ENCODE data around the gene GP5.
A peak's percentile ranks its signal among the peaks of the same experiment; 100 is the strongest.

The GP5 gene

DNA sequence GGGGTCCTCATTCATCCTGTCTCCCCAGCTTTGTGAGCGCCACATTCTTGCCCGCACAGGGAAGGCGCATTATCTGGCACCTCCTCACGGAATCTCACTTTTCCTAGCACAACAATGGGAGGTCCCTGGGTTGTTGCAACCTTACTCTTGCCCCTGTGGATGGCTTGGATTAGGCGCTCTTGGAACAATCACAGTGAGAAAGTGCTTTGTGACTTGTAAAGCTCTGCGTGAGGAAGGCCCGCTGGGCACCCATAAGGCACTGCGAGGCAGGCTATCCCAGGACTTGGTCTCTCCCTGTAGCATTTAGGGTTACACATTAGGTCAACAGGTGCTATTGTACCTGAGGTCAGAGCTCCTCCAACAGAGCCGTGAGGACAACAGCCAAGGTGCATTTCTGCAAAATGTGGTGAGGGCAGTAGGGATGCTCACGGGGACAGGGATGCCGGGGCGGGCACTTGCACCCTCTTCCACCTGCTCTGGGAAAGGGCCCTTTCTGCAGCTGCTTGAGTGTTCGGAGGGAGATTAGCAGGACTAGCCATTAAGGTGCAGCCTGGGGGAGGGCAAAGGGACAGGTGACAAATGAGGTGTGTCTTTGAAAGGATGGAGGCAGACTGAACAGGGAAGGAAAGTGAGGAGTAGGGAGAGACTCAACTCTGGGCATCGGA is 15.7 kb downstream of the GP5 start:
- 96% methylated on average over 14 of the region's 14 CpGs for WGBS
- H3K4me1 ChIP-seq (ENCODE audit: control insufficient read depth, insufficient read depth, low read depth, low read length): no peaks in the 10 kb centered on the region
- DNase-seq: no peak
- no peak overlapping the region for H3K18ac ChIP-seq (ENCODE audit: low read depth in 1 of 2, low read length in 2 of 2)
- peaks cover 64 to 72% of the 10 kb centered on the region in 2 experiments for H3K27me3 ChIP-seq (ENCODE audit: control insufficient read depth in 1 of 2, insufficient read depth in 1 of 2, low read length in 2 of 2)
- no peak overlapping the region for H4K91ac ChIP-seq (ENCODE audit: low read length)
- no peak overlapping the region for H3K14ac ChIP-seq (ENCODE audit: low read length in 2 of 2)
- H3K79me1 ChIP-seq (replicated peaks; ENCODE audit: low read length, poor library complexity, severe bottlenecking): no peaks in the 10 kb centered on the region
- no peak overlapping the region for H2AFZ ChIP-seq (ENCODE audit: low read depth, low read length)
- H3K4me2 ChIP-seq (ENCODE audit: low read length, poor library complexity, severe bottlenecking): no peak overlapping the region
- H3K9ac ChIP-seq (ENCODE audit: low read length): no peak overlapping the region
- H2BK15ac ChIP-seq (ENCODE audit: low read depth, poor library complexity, severe bottlenecking): no peak overlapping the region
- no peak overlapping the region for H2BK12ac ChIP-seq (ENCODE audit: low read length in 2 of 2)
- no peak overlapping the region for H2BK120ac ChIP-seq (ENCODE audit: low read depth, low read length)
- H3K27ac ChIP-seq (ENCODE audit: low read length, poor library complexity, severe bottlenecking): no peak overlapping the region
- H2AK5ac ChIP-seq (ENCODE audit: low read length, severe bottlenecking): no peak overlapping the region
- no peak overlapping the region for H3K4me3 ChIP-seq (ENCODE audit: insufficient read depth in 1 of 2, low read depth in 1 of 2, low read length in 2 of 2)
- no peak overlapping the region for H2BK5ac ChIP-seq (ENCODE audit: low read depth, low read length, poor library complexity, severe bottlenecking)
- no peak overlapping the region for H3K23ac ChIP-seq (ENCODE audit: low read length in 2 of 2)
- no peak overlapping the region for H3K4ac ChIP-seq (ENCODE audit: low read depth in 1 of 2, low read length in 2 of 2)
- H3K36me3 ChIP-seq (ENCODE audit: control insufficient read depth in 1 of 2, insufficient read depth in 2 of 2, low read depth in 1 of 2, low read length in 2 of 2): no peaks in the 10 kb centered on the region
- no peaks in the 10 kb centered on the region for H3K9me3 ChIP-seq (ENCODE audit: control insufficient read depth, low read length)
- H4K8ac ChIP-seq (ENCODE audit: low read length): no peak overlapping the region

DNA sequence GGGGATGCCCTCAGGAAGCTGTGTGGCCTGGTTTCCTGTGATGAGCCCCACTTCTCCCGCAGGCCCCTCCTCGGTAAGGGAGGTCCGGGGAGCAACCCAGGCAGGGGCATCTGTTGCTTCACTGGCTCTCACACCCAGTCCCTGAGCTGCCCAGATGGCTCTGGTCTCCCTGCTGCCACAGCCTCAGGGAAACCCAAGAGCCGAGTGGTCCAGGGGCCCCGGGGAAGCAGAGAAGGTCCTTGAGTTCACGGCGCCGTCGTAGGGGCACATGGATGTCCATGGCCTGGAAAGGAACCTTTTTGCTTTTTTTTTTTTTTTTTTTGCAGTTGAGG is 16.2 kb downstream of the GP5 start:
- no peak overlapping the region for H3K4me3 ChIP-seq (ENCODE audit: insufficient read depth in 1 of 2, low read depth in 1 of 2, low read length in 2 of 2)
- no peak overlapping the region for H4K8ac ChIP-seq (ENCODE audit: low read length)
- DNase-seq: no peak
- H3K9me3 ChIP-seq (ENCODE audit: control insufficient read depth, low read length): no peaks in the 10 kb centered on the region
- 84% methylated on average over 9 of the region's 9 CpGs for WGBS
- no peaks in the 10 kb centered on the region for H3K79me1 ChIP-seq (replicated peaks; ENCODE audit: low read length, poor library complexity, severe bottlenecking)
- no peak overlapping the region for H2AFZ ChIP-seq (ENCODE audit: low read depth, low read length)
- no peaks in the 10 kb centered on the region for H3K36me3 ChIP-seq (ENCODE audit: control insufficient read depth in 1 of 2, insufficient read depth in 2 of 2, low read depth in 1 of 2, low read length in 2 of 2)
- H3K14ac ChIP-seq (ENCODE audit: low read length in 2 of 2): no peak overlapping the region
- H2BK12ac ChIP-seq (ENCODE audit: low read length in 2 of 2): no peak overlapping the region
- H2BK15ac ChIP-seq (ENCODE audit: low read depth, poor library complexity, severe bottlenecking): no peak overlapping the region
- H2AK5ac ChIP-seq (ENCODE audit: low read length, severe bottlenecking): no peak overlapping the region
- H3K4me1 ChIP-seq (ENCODE audit: control insufficient read depth, insufficient read depth, low read depth, low read length): no peaks in the 10 kb centered on the region
- H3K23ac ChIP-seq (ENCODE audit: low read length in 2 of 2): no peak overlapping the region
- no peak overlapping the region for H4K91ac ChIP-seq (ENCODE audit: low read length)
- no peak overlapping the region for H2BK5ac ChIP-seq (ENCODE audit: low read depth, low read length, poor library complexity, severe bottlenecking)
- H3K27ac ChIP-seq (ENCODE audit: low read length, poor library complexity, severe bottlenecking): no peak overlapping the region
- H3K9ac ChIP-seq (ENCODE audit: low read length): no peak overlapping the region
- peaks cover 64 to 72% of the 10 kb centered on the region in 2 experiments for H3K27me3 ChIP-seq (ENCODE audit: control insufficient read depth in 1 of 2, insufficient read depth in 1 of 2, low read length in 2 of 2)
- H3K4ac ChIP-seq (ENCODE audit: low read depth in 1 of 2, low read length in 2 of 2): no peak overlapping the region
- H3K18ac ChIP-seq (ENCODE audit: low read depth in 1 of 2, low read length in 2 of 2): no peak overlapping the region
- no peak overlapping the region for H3K4me2 ChIP-seq (ENCODE audit: low read length, poor library complexity, severe bottlenecking)
- H2BK120ac ChIP-seq (ENCODE audit: low read depth, low read length): no peak overlapping the region

DNA sequence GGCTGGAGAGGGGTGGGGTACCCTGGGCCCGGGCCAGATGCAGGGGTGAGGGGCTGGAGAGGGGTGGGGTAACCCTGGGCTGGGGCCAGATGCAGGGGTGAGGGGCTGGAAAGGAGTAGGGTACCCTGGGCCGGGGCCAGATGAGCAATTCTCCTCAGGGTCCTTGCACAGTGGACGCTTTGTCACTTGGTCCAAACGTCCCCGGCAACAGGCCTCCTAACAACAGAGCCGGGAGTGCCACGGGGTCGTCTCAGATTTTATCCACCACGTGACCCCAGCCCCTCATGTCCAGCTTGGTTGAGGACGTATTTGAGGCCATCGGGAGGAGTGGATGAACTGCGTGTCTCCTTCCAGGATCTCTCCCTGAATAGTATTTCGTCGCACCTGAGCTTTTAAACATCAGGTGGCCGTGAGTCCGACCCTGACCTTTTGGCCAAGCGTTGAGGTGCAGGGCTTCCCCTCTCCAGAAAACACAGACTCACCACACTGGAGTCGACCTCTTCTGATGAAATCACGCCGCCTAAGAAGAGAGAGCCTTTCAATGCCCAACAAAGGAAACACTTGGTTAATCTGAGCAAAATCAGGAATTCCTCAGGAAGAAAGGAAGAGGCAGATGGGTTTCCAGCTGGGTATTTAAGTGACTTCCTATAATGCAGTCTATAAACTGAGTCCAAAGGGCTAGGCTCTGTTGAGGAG is 16.7 kb downstream of the GP5 start:
- no peak overlapping the region for H2BK12ac ChIP-seq (ENCODE audit: low read length in 2 of 2)
- no peak for DNase-seq
- no peak overlapping the region for H2AK5ac ChIP-seq (ENCODE audit: low read length, severe bottlenecking)
- H2BK120ac ChIP-seq (ENCODE audit: low read depth, low read length): no peak overlapping the region
- no peak overlapping the region for H4K8ac ChIP-seq (ENCODE audit: low read length)
- H2BK5ac ChIP-seq (ENCODE audit: low read depth, low read length, poor library complexity, severe bottlenecking): no peak overlapping the region
- H3K14ac ChIP-seq (ENCODE audit: low read length in 2 of 2): no peak overlapping the region
- H3K18ac ChIP-seq (ENCODE audit: low read depth in 1 of 2, low read length in 2 of 2): no peak overlapping the region
- H3K4ac ChIP-seq (ENCODE audit: low read depth in 1 of 2, low read length in 2 of 2): no peak overlapping the region
- H4K91ac ChIP-seq (ENCODE audit: low read length): no peak overlapping the region
- H3K79me1 ChIP-seq (replicated peaks; ENCODE audit: low read length, poor library complexity, severe bottlenecking): no peaks in the 10 kb centered on the region
- 87% methylated on average over 20 of the region's 20 CpGs for WGBS
- H3K4me2 ChIP-seq (ENCODE audit: low read length, poor library complexity, severe bottlenecking): no peak overlapping the region
- H3K36me3 ChIP-seq (ENCODE audit: control insufficient read depth in 1 of 2, insufficient read depth in 2 of 2, low read depth in 1 of 2, low read length in 2 of 2): no peaks in the 10 kb centered on the region
- H3K9me3 ChIP-seq (ENCODE audit: control insufficient read depth, low read length): no peaks in the 10 kb centered on the region
- no peak overlapping the region for H3K9ac ChIP-seq (ENCODE audit: low read length)
- H3K27me3 ChIP-seq (ENCODE audit: control insufficient read depth in 1 of 2, insufficient read depth in 1 of 2, low read length in 2 of 2): peaks cover 62 to 71% of the 10 kb centered on the region in 2 experiments
- no peak overlapping the region for H3K23ac ChIP-seq (ENCODE audit: low read length in 2 of 2)
- H2BK15ac ChIP-seq (ENCODE audit: low read depth, poor library complexity, severe bottlenecking): no peak overlapping the region
- H3K4me1 ChIP-seq (ENCODE audit: control insufficient read depth, insufficient read depth, low read depth, low read length): no peaks in the 10 kb centered on the region
- no peak overlapping the region for H2AFZ ChIP-seq (ENCODE audit: low read depth, low read length)
- no peak overlapping the region for H3K27ac ChIP-seq (ENCODE audit: low read length, poor library complexity, severe bottlenecking)
- H3K4me3 ChIP-seq (ENCODE audit: insufficient read depth in 1 of 2, low read depth in 1 of 2, low read length in 2 of 2): no peak overlapping the region

DNA sequence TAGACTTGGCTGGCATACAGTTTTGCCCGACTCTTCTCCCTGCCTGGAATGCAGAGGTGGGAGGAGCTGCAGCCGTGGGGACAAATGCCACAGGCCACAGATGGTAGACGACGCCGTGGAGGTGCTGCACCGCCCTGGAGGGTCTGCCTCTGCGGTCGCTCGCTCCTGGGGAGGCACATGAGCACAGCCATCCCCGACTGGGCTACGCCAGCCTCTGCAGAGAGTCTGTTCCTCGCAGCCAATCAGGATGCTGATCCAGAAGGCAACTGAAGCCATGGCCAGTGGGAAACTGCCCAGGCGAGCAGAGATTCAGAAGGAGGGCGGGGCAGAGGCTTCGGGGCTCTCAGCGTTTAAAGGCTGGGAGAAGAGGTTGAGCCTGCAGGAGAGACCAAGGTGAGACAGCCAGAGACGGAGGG is 17.6 kb downstream of the GP5 start:
- no peak overlapping the region for H3K23ac ChIP-seq (ENCODE audit: low read length in 2 of 2)
- H2BK120ac ChIP-seq (ENCODE audit: low read depth, low read length): no peak overlapping the region
- H3K9me3 ChIP-seq (ENCODE audit: control insufficient read depth, low read length): no peaks in the 10 kb centered on the region
- H3K4me1 ChIP-seq (ENCODE audit: control insufficient read depth, insufficient read depth, low read depth, low read length): no peaks in the 10 kb centered on the region
- no peak overlapping the region for H3K4me3 ChIP-seq (ENCODE audit: insufficient read depth in 1 of 2, low read depth in 1 of 2, low read length in 2 of 2)
- no peak overlapping the region for H3K27ac ChIP-seq (ENCODE audit: low read length, poor library complexity, severe bottlenecking)
- no peak overlapping the region for H3K14ac ChIP-seq (ENCODE audit: low read length in 2 of 2)
- H3K18ac ChIP-seq (ENCODE audit: low read depth in 1 of 2, low read length in 2 of 2): no peak overlapping the region
- H4K91ac ChIP-seq (ENCODE audit: low read length): no peak overlapping the region
- WGBS: 83% methylated on average over 17 of the region's 17 CpGs
- H2BK5ac ChIP-seq (ENCODE audit: low read depth, low read length, poor library complexity, severe bottlenecking): no peak overlapping the region
- no peaks in the 10 kb centered on the region for H3K36me3 ChIP-seq (ENCODE audit: control insufficient read depth in 1 of 2, insufficient read depth in 2 of 2, low read depth in 1 of 2, low read length in 2 of 2)
- no peak overlapping the region for H2AFZ ChIP-seq (ENCODE audit: low read depth, low read length)
- H4K8ac ChIP-seq (ENCODE audit: low read length): no peak overlapping the region
- H3K4me2 ChIP-seq (ENCODE audit: low read length, poor library complexity, severe bottlenecking): no peak overlapping the region
- no peak overlapping the region for H2BK12ac ChIP-seq (ENCODE audit: low read length in 2 of 2)
- peaks cover 53 to 62% of the 10 kb centered on the region in 2 experiments for H3K27me3 ChIP-seq (ENCODE audit: control insufficient read depth in 1 of 2, insufficient read depth in 1 of 2, low read length in 2 of 2)
- DNase-seq: no peak
- H3K9ac ChIP-seq (ENCODE audit: low read length): no peak overlapping the region
- no peaks in the 10 kb centered on the region for H3K79me1 ChIP-seq (replicated peaks; ENCODE audit: low read length, poor library complexity, severe bottlenecking)
- H2AK5ac ChIP-seq (ENCODE audit: low read length, severe bottlenecking): no peak overlapping the region
- H2BK15ac ChIP-seq (ENCODE audit: low read depth, poor library complexity, severe bottlenecking): no peak overlapping the region
- H3K4ac ChIP-seq (ENCODE audit: low read depth in 1 of 2, low read length in 2 of 2): peak overlapping the region in 1 of 2 experiments; percentile 54

Data from mesenchymal stem cell (in vitro differentiated cells and primary cell).